Duodenal mucosa (tissue), 2 donors: ENCODE data around the gene SORCS2.

Experiments
- H3K27ac ChIP-seq: one replicate; pipeline ENCODE4 v1.7.0; 2013; ENCODE audit warnings: low read depth, low read length
- H3K27me3 ChIP-seq, 2 donors: one replicate each; pipeline ENCODE4 v1.7.0; 2013; ENCODE audit warnings: low read length in 2 of 2, control low read depth in 1 of 2; ENCODE audit not compliant: insufficient read depth in 2 of 2, control insufficient read depth in 1 of 2
- H3K36me3 ChIP-seq, 2 donors: one replicate each; pipeline ENCODE4 v1.7.0; 2013; ENCODE audit warnings: low read length in 2 of 2, control low read depth in 1 of 2; ENCODE audit not compliant: insufficient read depth in 2 of 2, control insufficient read depth in 1 of 2
- H3K4me1 ChIP-seq, 2 donors: one replicate each; pipeline ENCODE4 v1.7.0; 2013; ENCODE audit warnings: low read length in 2 of 2, control low read depth in 1 of 2; ENCODE audit not compliant: insufficient read depth in 2 of 2, control insufficient read depth in 1 of 2
- H3K4me3 ChIP-seq, 2 donors: one replicate each; pipeline ENCODE4 v1.7.0; 2013; ENCODE audit warnings: low read length in 2 of 2, low read depth in 1 of 2
- H3K9ac ChIP-seq, 2 donors: one replicate each; pipeline ENCODE4 v1.7.0; 2013; ENCODE audit warnings: low read length in 2 of 2, low read depth in 1 of 2
- H3K9me3 ChIP-seq, 2 donors: one replicate each; pipeline ENCODE4 v1.7.0; 2013; ENCODE audit warnings: low read length in 2 of 2, control low read depth in 1 of 2; ENCODE audit not compliant: control insufficient read depth in 1 of 2

Gene SORCS2

DNA sequence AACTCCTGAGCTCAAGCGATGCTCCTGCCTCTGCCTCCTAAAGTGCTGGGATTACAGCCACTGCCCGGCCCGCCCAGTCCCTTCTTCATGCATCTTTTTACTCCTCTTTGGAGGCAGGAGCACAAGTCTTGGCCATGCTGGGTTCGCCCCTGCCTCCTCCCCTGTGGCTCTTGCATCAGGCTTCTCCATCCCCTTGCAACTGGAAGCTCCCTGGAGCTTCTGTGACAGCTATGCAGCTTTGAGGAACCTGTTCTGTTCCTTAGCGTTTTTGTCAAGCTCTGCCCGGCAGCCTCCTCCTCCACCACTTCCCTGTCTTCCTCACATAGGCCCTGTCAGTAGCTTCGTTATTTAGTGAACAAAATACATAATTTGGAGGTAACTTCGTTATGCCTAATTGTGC is 168.5 kb downstream of the SORCS2 start:
- peaks cover 0 to 3% of the 10 kb centered on the region in 2 donors for H3K27me3 ChIP-seq
- no peak overlapping the region for H3K9ac ChIP-seq
- H3K9me3 ChIP-seq: no peaks in the 10 kb centered on the region
- no peaks in the 10 kb centered on the region for H3K36me3 ChIP-seq
- H3K4me3 ChIP-seq: no peak overlapping the region
- no peak overlapping the region for H3K27ac ChIP-seq
- no peaks in the 10 kb centered on the region for H3K4me1 ChIP-seq

DNA sequence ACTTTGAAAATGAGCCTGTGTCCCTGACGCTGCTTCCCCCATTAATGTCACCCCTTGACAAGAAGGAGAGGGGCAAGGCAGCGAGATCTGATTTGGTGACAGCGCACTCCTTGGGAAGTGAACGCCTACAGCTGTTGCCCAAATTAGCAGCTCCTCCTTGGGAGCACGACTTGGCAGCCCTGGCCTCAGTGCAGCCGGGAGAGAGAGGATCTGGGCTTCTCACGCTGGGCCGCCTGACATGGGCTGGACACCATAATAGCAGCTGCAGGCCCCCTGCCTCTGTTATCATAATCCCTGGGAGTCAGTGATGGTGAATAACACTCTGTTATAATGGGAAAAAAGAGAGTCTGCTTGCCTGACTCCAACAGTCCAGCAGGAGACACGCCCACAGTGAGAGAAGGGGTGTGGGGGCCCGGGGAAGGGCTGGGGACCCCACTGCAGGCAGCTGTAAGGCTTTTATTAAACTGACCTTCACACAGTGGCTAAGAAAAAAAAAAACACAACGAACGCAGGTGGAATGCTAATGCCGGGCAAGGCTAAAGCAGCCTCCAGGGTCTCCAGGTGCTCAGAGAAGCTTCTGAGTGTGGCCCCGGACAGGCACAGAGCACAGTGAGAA is 169.1 kb downstream of the SORCS2 start:
- H3K36me3 ChIP-seq: no peaks in the 10 kb centered on the region
- no peaks in the 10 kb centered on the region for H3K4me1 ChIP-seq
- H3K27me3 ChIP-seq: peaks cover 0 to 3% of the 10 kb centered on the region in 2 donors
- no peaks in the 10 kb centered on the region for H3K9me3 ChIP-seq
- H3K9ac ChIP-seq: no peak overlapping the region
- no peak overlapping the region for H3K27ac ChIP-seq
- no peak overlapping the region for H3K4me3 ChIP-seq

DNA sequence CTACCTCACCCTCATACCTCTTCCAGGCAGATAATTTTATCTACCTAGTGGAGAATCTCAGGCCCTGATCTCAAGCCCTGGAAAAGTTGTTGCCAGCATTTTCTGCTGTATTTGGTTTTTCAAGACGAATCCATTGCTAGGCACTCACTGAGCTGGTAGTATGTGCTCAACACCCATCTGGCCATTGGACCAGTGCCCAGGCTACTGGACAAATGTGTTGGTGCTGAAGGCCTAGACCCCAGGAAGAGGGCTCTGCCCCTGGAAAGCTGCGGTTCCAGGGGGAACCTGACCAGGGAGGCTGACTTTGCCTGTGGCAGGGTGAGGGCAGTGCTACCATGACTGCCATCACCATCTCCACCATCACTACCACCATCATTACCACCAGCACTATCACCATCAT is 170.0 kb downstream of the SORCS2 start:
- Histone ChIP-seq H3K4me3 (no peak overlapping the region), H3K9ac (no peak overlapping the region), H3K4me1 (no peaks in the 10 kb centered on the region), H3K36me3 (no peaks in the 10 kb centered on the region), H3K27ac (no peak overlapping the region), H3K27me3 (peaks cover 0 to 3% of the 10 kb centered on the region in 2 donors), H3K9me3 (no peaks in the 10 kb centered on the region)

DNA sequence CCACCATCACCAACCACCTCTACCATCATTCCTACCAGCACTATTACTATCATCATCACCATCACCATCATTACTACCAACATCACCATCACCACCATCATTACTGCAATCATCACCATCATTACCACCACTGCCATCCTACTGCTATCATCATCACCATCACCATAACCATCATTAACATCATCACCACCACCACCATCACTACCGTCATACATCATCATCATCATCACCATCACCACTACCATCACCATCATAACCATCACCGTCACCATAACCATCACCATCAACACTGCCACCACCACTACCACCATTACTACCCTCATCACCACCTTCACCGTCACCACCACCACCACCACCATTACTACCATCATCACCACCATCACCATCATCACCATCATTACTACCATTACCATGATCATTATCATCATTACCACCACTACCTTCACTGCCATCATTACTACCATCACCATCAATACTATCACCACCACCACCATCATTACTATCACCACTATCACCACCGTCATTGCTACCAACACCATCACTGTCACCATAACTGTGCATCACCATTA is 170.6 kb downstream of the SORCS2 start:
- Histone ChIP-seq H3K36me3 (no peaks in the 10 kb centered on the region), H3K27ac (no peak overlapping the region), H3K4me1 (no peaks in the 10 kb centered on the region), H3K27me3 (peaks cover 0 to 3% of the 10 kb centered on the region in 2 donors), H3K9ac (no peak overlapping the region), H3K9me3 (no peaks in the 10 kb centered on the region), H3K4me3 (no peak overlapping the region)

DNA sequence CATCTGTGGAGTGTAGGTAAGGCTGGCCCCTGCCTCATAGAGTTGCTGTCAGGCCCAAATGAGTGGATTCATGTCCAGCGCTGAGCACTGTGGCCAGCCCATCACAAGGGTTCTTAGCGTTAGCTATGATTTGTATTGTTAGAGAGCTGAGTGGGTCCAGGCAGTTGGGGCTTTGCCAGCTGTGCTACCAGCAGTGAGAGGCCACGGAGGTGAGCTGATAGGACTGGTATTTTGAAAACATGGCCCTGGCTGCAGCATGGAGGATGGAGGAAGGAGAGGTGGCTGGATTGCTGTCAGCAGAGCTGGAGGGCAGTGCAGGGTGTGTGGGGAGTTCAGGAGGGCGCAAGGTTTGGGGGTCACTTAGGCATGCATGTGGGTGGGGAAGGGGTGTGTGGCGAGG is 172.6 kb downstream of the SORCS2 start:
- H3K4me3 ChIP-seq: no peak overlapping the region
- no peak overlapping the region for H3K27ac ChIP-seq
- H3K4me1 ChIP-seq: no peaks in the 10 kb centered on the region
- peaks cover 0 to 3% of the 10 kb centered on the region in 2 donors for H3K27me3 ChIP-seq
- no peaks in the 10 kb centered on the region for H3K9me3 ChIP-seq
- H3K36me3 ChIP-seq: no peaks in the 10 kb centered on the region
- no peak overlapping the region for H3K9ac ChIP-seq

DNA sequence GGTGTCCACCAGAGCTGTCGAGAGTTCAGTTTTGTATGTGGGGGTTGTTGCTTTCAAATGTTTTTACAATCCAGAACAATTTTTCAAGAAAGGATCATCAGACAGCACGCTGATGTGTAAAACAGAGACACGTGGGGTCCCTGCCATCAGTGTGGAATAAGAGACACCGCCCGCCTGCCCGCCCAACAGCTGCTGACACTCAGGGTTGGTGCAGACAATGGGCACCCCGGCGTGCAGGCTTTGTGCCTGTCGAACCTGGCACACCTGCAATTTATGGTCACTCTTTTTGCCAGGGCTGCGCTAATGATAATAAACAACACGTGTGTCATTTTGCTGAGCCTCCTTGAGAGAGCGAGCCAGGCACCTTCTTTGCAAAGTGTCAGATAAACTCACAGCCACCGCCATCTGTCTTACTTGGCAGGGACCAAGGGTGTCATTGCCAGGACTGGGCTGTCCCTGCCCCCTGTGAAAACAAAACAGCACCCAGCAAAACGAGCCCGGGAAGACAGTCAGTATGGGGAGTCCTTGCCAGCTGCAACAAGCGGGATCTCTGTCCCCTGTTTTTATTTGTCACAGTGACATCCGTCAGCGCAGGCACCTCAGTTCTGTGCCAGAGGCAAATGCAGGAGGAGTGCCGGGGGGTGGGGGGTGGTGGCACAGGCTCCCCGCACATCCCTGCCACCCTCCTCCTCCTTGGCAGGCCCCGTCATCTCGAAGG is 173.3 kb downstream of the SORCS2 start:
- Histone ChIP-seq H3K27ac (no peak overlapping the region), H3K4me1 (no peaks in the 10 kb centered on the region), H3K9me3 (no peaks in the 10 kb centered on the region), H3K27me3 (peaks cover 0 to 3% of the 10 kb centered on the region in 2 donors), H3K4me3 (no peak overlapping the region), H3K9ac (no peak overlapping the region), H3K36me3 (no peaks in the 10 kb centered on the region)

DNA sequence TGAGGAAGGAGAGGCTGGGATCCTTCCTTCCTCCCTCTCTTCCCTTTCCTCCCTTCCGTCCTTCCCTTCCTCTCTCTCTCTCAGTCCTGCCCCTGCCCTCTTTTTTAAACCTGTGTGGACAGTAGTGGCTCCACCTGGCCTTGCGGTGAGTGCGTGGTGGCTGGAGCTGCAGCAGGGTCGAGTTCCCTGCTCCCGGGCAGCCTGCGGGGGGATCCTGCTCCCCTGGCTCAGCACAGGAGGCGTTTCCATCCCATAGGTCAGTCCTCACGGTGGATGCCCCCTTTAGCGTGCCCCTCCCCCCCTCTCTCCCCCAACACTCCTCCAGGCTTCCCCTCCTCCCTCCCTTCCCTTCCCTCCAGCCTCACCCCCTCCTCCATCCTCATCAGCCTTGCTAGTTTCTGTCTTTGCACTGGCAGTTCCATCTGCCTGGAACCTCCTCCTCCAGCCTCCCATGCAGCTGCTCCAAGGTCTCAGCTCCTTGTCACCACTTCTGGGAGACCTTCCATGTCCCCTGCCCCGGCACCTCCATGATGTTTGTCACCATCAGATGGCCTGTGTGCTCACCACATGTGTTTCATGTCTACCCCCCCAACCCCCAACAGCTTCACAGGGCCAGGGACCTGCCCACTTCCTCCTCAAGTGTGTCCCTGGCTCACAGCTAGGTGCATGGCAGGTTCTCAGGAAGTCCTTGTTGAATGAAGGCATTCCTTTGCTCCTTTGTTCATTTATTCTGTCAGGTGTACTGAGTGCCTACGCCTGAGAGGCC is 174.0 kb downstream of the SORCS2 start:
- no peak overlapping the region for H3K27ac ChIP-seq

DNA sequence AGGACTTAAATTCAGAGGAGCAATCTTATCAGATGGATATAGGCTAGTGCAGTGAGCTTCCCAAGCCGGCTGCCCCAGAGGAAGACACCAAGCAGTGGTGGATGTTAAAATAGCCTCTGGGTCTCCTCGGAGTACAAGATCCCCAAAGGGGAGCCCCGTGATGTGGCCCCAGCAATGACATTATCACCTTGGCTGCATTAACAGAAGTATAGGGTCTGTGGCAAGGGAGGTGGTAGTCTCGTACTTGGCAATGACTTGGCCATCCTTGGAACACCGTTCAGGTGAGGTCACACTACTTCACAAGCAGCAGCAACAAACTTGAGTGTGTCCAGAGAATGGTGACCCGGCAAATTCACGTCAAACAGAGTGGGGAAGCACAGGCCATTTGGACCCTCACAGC is 174.6 kb downstream of the SORCS2 start:
- no peak overlapping the region for H3K27ac ChIP-seq
- H3K9ac ChIP-seq: no peak overlapping the region
- no peaks in the 10 kb centered on the region for H3K4me1 ChIP-seq
- no peaks in the 10 kb centered on the region for H3K9me3 ChIP-seq
- no peak overlapping the region for H3K4me3 ChIP-seq
- peaks cover 0 to 3% of the 10 kb centered on the region in 2 donors for H3K27me3 ChIP-seq
- H3K36me3 ChIP-seq: no peaks in the 10 kb centered on the region

More for the DNA sequence above, 174.0 kb downstream of the SORCS2 start:
- Histone ChIP-seq H3K36me3 (no peaks in the 10 kb centered on the region), H3K27me3 (peaks cover 0 to 3% of the 10 kb centered on the region in 2 donors), H3K9ac (no peak overlapping the region), H3K4me1 (no peaks in the 10 kb centered on the region), H3K4me3 (no peak overlapping the region), H3K9me3 (no peaks in the 10 kb centered on the region)

DNA sequence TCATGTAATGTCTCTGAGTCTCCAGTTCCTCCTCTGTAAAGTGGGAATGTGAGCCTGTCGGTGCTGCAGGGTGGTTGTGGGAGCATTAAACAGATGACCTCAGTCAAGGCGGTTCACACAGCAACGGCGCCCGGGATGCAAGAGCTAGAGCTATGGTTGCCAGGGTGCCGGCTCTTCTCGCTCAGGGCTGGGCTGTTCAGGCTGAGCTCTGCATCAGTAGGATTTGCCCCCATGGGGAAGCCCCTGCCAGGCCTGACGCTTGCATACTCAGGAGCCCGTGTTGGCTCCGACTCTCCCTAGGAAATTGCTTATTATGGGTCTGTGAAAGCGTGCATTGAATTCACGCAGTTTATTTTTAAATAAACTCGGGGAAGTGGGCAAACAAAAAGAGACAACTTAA is 175.1 kb downstream of the SORCS2 start:
- Histone ChIP-seq H3K9me3 (no peaks in the 10 kb centered on the region), H3K36me3 (no peaks in the 10 kb centered on the region), H3K4me3 (no peak overlapping the region), H3K27me3 (peaks cover 0 to 3% of the 10 kb centered on the region in 2 donors), H3K9ac (no peak overlapping the region), H3K27ac (no peak overlapping the region), H3K4me1 (no peaks in the 10 kb centered on the region)

DNA sequence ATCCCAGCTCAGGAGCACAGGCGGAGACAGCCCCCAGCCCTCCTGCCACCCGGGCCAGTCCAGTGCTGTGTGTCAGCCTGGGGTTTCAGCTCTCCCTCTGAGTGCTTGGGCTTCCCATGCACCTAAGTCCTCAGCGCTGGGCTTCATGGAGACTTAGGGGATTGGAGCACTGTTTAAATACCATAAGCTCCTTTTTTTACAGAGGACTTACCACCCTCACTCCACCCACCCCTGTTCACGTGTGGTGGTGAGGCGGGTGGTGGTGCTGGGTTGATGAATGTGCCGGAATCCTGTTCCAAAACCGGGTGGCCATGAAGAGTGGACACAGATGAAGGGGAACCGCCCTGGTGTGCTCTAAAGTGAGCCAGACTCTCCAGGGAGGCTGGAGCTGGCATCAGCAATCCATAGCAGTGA is 175.5 kb downstream of the SORCS2 start:
- no peaks in the 10 kb centered on the region for H3K36me3 ChIP-seq
- no peaks in the 10 kb centered on the region for H3K9me3 ChIP-seq
- H3K4me3 ChIP-seq: no peak overlapping the region
- H3K27ac ChIP-seq: no peak overlapping the region
- no peaks in the 10 kb centered on the region for H3K4me1 ChIP-seq
- peaks cover 0 to 3% of the 10 kb centered on the region in 2 donors for H3K27me3 ChIP-seq
- no peak overlapping the region for H3K9ac ChIP-seq
